Measurements from ENCODE around the gene TMOD4.
"Not testable (repeated sequence)": the region's sequence is repeated elsewhere in the genome, so short reads cannot be mapped to it uniquely, and the experiment has no call there.

The TMOD4 gene

DNA sequence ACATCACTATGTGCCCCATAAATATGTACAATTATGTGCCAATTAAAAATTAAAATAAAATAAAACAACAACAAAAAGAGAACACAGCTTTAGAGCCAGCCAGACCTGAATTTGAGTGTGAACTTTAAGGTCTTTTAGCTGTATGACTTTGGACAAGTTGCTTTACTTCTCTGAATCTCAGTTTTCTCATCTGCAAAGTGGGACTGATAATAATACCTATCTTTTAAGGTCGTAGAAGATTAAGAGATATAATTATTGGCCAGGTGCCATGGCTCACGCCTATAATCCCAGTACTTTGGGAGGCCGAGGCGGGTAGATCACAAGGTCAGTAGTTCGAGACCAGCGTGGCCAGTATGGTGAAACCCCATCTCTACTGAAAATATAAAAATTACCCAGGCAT, 17.5 kb upstream of the TMOD4 start:
- no peak overlapping the region for H3K4me3 ChIP-seq (ENCODE audit: low read length)
- no peak for DNase-seq (ENCODE audit: low read depth)
- TF ChIP-seq CTCF (IDR thresholded peaks at IDR 0.05; ENCODE audit: insufficient read depth, low read depth, low read length, missing control alignments), result no peak

GRCh38 chr1:151192047-151192446, 16.3 kb upstream of the TMOD4 start:
- TF ChIP-seq CTCF (IDR thresholded peaks at IDR 0.05; ENCODE audit: insufficient read depth, low read depth, low read length, missing control alignments), result no peak
- DNase-seq (ENCODE audit: low read depth), result no peak
- no peak overlapping the region for H3K4me3 ChIP-seq (ENCODE audit: low read length)

- peak; percentile 11 for TF ChIP-seq CTCF (IDR thresholded peaks at IDR 0.05; ENCODE audit: insufficient read depth, low read depth, low read length, missing control alignments)
Observed at GRCh38 chr1:151189637-151190445, 14.1 kb upstream of the TMOD4 start, which contains the start of gene VPS72. Gene VPS72, minus strand, starts transcription at chr1:151190197. Its CDS starts 76 bp downstream, at chr1:151190121.

GRCh38 chr1:151188667-151189066, 12.9 kb upstream of the TMOD4 start:
- peak overlapping the region; percentile 96 for H3K4me3 ChIP-seq (ENCODE audit: low read length)
- not testable (repeated sequence) for DNase-seq (ENCODE audit: low read depth)

More at GRCh38 chr1:151189637-151190445, 14.1 kb upstream of the TMOD4 start, which contains the start of gene VPS72:
- DNase-seq (ENCODE audit: low read depth), result peak; percentile 90
- peak within 1 kb of the TSS; percentile 96 for H3K4me3 ChIP-seq (ENCODE audit: low read length)

GRCh38 chr1:151187205-151187604, 11.4 kb upstream of the TMOD4 start:
- no peak for TF ChIP-seq CTCF (IDR thresholded peaks at IDR 0.05; ENCODE audit: insufficient read depth, low read depth, low read length, missing control alignments)
- DNase-seq (ENCODE audit: low read depth), result no peak
- H3K4me3 ChIP-seq (ENCODE audit: low read length), result no peak overlapping the region

DNA sequence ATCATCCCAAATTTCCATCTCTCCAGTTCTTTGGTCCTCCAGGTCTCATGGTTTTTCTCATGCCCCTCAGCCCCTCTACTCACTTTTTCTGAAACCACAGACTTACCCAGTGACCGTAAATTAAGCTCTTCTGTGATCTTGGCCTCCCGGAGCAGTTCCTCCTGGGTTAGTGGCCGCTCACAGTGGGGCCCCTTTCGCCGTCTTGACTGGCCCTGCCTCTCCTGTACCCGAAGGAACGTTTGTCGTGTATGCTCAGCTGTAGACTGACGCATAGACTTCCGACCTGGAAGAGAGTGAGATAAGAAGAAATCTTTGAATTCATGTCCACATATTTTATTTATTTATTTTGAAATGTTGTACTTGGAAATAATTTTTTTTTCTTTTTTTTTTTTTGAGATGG, 8.4 kb upstream of the TMOD4 start:
- no peak for TF ChIP-seq CTCF (IDR thresholded peaks at IDR 0.05; ENCODE audit: insufficient read depth, low read depth, low read length, missing control alignments)
- DNase-seq (ENCODE audit: low read depth), result no peak
- no peak overlapping the region for H3K4me3 ChIP-seq (ENCODE audit: low read length)

DNA sequence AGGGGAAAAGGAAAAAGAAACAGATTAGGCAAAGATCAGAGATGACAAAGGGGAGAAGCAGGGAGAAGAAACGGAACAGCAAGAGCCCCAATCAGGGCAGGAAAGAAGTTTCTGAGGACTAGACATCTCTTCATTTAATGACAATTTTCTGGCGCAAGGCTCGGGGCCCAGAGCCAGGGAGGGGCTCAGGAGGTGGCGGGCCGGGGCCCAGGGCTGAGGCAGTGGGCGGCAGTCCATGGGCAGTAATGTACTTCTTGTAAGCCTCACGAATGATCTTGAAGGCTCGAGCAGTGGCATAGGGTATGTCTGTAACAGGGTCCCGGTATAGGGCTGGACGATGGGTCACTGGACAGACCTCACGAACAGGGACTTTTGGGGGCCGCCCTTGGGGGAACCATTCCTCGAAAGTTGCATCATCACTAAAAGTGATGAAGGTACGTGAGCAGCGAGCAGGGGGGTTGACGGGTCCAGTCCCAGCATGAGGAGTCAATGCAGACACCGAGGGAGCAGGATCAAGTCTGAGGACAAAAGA, 799 bp upstream of the TMOD4 start:
- TF ChIP-seq CTCF (IDR thresholded peaks at IDR 0.05; ENCODE audit: insufficient read depth, low read depth, low read length, missing control alignments), result no peak
- no peak overlapping the region for H3K4me3 ChIP-seq (ENCODE audit: low read length)
- DNase-seq (ENCODE audit: low read depth), result no peak

Data from epithelial cell of esophagus (primary cell).